Measurements from ENCODE around the gene DYRK1B. TPM values are rescaled to one million over a fixed set of nuclear protein-coding genes. Genes with fewer than 3 reads are reported as not detected.

Gene DYRK1B
- total RNA-seq, 4 donors from 2014 or later = 8.3 to 38.7 (median 17.3) TPM

DNA sequence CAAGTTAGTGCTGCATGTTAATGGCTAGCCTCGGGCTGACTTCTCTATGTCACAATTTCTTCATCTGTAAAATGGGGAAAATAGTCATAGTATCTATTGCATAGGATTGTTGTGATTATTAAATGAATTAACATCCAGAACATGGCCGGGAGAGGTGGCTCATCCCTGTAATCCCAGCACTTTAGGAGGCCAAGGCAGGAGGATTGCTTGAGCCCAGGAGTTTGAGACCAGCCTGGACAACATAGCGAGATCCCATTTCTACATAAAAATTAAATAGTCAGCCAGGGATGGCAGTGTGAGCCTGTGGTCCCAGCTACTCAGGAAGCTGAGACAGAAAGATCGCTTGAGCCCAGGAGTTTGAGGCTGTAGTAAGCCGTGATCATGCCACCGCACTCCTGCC lies 34.0 kb upstream of the DYRK1B start:
- DNase-seq = peak in 1 of 3 donors; percentile 2
- Histone ChIP-seq H3K36me3 (peaks cover 0 to 9% (median 0%) of the 10 kb centered on the region in 3 donors), H3K27ac (no peak overlapping the region), H3K4me1 (no peaks in the 10 kb centered on the region), H3K4me3 (no peak overlapping the region), H3K9me3 (no peaks in the 10 kb centered on the region), H3K27me3 (no peaks in the 10 kb centered on the region)
- TF ChIP-seq, protein P1, sequence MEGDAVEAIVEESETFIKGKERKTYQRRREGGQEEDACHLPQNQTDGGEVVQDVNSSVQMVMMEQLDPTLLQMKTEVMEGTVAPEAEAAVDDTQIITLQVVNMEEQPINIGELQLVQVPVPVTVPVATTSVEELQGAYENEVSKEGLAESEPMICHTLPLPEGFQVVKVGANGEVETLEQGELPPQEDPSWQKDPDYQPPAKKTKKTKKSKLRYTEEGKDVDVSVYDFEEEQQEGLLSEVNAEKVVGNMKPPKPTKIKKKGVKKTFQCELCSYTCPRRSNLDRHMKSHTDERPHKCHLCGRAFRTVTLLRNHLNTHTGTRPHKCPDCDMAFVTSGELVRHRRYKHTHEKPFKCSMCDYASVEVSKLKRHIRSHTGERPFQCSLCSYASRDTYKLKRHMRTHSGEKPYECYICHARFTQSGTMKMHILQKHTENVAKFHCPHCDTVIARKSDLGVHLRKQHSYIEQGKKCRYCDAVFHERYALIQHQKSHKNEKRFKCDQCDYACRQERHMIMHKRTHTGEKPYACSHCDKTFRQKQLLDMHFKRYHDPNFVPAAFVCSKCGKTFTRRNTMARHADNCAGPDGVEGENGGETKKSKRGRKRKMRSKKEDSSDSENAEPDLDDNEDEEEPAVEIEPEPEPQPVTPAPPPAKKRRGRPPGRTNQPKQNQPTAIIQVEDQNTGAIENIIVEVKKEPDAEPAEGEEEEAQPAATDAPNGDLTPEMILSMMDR (IDR thresholded peaks at IDR 0.05) = no peak
- TF ChIP-seq POLR2A (IDR thresholded peaks at IDR 0.05) = no peak

DNA sequence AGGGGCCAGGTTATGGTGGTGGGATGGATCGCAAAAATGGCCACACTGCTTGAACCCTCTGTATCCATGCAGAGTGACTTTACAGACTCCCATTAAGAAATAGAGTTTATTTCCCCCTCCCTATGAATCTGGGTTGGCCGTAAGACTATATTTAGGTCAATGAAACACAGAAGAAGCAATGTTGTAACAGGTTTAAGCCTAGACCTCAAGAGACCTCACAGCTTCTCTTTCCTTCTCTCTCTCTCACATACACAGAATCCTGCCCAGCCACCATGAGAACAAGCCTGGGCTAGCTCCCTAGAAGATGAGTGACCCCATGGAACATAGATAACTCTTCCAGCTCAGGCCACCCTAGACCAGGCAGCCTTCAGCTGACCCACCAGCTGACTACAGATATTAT lies 33.2 kb upstream of the DYRK1B start:
- Histone ChIP-seq H3K27me3 (no peaks in the 10 kb centered on the region), H3K27ac (no peak overlapping the region), H3K9me3 (no peaks in the 10 kb centered on the region), H3K4me1 (no peaks in the 10 kb centered on the region), H3K4me3 (no peak overlapping the region), H3K36me3 (peaks cover 0 to 9% (median 0%) of the 10 kb centered on the region in 3 donors)
- TF ChIP-seq POLR2A (IDR thresholded peaks at IDR 0.05) = no peak
- TF ChIP-seq, protein P1 (IDR thresholded peaks at IDR 0.05) = no peak
- no peak for DNase-seq

DNA sequence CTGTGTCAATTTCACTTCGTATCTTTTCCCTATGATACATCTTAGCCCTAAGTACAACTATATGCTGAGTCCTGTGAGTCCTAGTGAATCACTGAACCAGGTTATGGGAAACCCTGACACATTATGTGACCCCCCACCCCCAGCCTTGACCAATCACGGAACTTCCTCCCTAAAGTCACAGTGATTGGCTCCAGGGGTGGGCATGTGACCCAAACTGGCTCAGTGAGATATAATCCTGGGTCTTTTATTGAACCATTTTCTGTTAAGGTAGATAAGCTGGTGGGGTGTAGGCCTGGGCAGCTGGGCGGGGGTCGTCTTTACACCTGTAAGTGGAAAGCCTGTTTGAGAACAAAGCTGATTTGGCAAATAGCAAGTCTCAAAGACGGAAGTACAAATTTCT lies 32.0 kb upstream of the DYRK1B start:
- TF ChIP-seq POLR2A (IDR thresholded peaks at IDR 0.05) = no peak
- TF ChIP-seq, protein P1 (IDR thresholded peaks at IDR 0.05) = no peak
- Histone ChIP-seq H3K36me3 (peaks cover 0 to 9% (median 0%) of the 10 kb centered on the region in 3 donors), H3K4me1 (no peaks in the 10 kb centered on the region), H3K4me3 (no peak overlapping the region), H3K9me3 (no peaks in the 10 kb centered on the region), H3K27me3 (no peaks in the 10 kb centered on the region), H3K27ac (no peak overlapping the region)
- peak in 1 of 3 donors; percentile 12 for DNase-seq

DNA sequence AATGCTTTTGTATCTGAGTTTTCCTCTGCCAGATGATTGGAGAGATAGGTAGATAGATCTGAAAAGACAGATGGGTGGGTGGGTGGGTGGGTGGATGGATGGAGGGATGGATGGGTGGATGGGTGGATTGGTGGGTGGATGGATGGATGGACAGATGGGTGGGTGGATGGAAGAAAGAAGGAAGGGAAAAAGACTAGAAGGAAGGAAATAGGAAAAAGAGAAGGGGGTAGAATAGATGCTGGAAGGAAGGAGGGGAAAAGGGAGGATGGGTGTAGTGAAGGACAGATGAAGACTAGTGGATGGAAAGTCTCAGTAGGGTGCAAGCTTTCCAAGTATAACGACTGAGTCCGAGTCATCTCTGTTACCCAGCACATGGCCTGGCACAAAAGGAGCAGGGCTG lies 31.2 kb upstream of the DYRK1B start:
- H3K27me3 ChIP-seq = no peaks in the 10 kb centered on the region
- no peak overlapping the region for H3K27ac ChIP-seq
- H3K36me3 ChIP-seq = peaks cover 0 to 8% (median 0%) of the 10 kb centered on the region in 3 donors
- no peak overlapping the region for H3K4me3 ChIP-seq
- DNase-seq = no peak
- no peaks in the 10 kb centered on the region for H3K4me1 ChIP-seq
- TF ChIP-seq, protein P1 (IDR thresholded peaks at IDR 0.05) = no peak
- TF ChIP-seq POLR2A (IDR thresholded peaks at IDR 0.05) = no peak
- no peaks in the 10 kb centered on the region for H3K9me3 ChIP-seq

DNA sequence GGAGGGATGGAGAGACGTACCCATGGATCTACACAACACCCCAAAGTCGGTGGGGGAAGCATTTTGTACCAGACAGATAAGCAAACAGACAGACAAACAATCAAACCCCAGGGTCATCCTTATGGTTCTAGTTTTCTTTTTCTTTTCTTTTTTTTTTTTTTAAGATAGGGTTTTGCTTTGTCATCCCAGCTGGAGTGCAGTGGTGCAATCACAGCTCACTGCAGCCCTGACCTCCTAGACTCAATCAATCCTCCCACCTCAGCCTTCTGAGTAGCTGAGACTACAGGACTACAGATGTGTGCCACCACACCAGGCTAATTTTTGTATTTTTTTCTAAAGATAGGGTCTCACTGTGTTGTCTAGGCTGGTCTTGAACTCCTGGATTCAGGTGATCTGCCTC lies 30.2 kb upstream of the DYRK1B start:
- Histone ChIP-seq H3K27me3 (no peaks in the 10 kb centered on the region), H3K27ac (no peak overlapping the region), H3K9me3 (no peaks in the 10 kb centered on the region), H3K36me3 (peaks cover 0 to 5% (median 0%) of the 10 kb centered on the region in 3 donors), H3K4me1 (no peaks in the 10 kb centered on the region), H3K4me3 (no peak overlapping the region)
- TF ChIP-seq, protein P1 (IDR thresholded peaks at IDR 0.05) = no peak
- TF ChIP-seq POLR2A (IDR thresholded peaks at IDR 0.05) = no peak
- peak in 1 of 3 donors; percentile 1 for DNase-seq

DNA sequence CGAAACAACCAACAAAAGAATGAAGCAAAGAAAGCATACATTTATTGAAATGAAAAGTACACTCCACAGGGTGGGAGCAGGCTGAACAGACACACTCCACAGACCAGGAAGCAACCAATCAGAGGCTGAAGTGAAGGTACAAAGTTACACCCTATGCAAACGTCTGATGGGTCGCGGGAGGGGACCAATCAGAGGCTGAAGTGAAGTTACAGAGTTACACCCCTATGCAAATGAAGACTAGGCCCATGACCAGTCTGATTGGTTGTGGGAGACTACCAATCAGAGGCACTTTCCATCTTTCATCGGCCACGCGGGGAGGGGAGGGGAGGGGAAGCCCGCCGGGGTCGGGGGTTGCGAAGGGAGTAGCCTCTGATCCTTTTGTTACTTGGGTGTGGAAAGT lies 24.6 kb upstream of the DYRK1B start:
- peak in 1 of 3 donors; percentile 75 for DNase-seq
- TF ChIP-seq, protein P1 (IDR thresholded peaks at IDR 0.05) = no peak
- no peak for TF ChIP-seq POLR2A (IDR thresholded peaks at IDR 0.05)
- Histone ChIP-seq H3K36me3 (no peaks in the 10 kb centered on the region), H3K9me3 (no peaks in the 10 kb centered on the region), H3K27me3 (no peaks in the 10 kb centered on the region), H3K4me3 (no peak overlapping the region), H3K4me1 (no peaks in the 10 kb centered on the region), H3K27ac (no peak overlapping the region)

All from Peyer's patch (tissue), 4 donors.